ENCODE results near the gene RTRAF.

RTRAF gene

DNA sequence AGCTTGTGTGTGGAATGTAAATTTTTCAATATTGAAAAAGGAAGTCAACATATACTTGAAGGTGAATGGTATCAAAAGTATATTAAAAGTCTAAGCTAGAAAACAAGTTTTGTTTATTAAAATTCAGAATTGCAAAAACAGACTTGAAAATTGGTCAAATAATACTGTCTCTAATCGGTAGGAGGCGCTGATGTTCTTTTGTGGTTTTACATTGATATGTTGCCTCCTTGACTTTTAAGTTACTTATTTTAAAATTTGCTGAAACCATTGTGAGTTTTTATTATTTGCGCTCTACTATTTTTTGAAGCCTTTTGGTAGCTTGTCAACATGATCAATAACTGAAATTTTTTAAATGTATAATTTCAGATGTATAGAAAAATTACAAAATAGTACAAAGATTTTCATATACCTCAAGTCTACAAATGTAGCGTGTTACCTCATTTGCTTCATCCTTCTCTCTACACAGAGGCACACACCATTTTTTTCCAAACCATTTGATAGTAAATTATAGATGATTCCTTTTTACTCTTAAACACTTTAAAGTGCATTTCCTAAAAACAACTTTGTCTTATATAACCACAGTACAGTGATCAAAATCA lies 6.9 kb downstream of the RTRAF start:
- peak; percentile 22 for DNase-seq

DNA sequence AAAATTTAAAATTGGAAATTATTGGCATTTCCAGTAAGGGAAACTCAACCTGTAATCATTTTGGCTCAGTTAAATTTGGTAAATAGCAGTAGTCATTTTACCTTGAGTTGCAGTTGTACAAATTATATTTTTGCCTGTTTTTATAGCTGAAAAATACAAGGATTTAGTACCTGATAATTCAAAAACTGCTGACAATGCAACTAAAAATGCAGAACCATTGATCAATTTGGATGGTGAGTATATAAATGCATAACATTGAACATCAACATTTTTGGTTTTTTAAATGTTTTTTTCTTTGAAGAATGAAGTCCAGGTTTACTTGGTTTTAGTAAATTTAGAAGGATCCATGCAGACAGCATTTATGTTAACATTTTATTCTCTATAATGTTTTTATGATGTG lies 9.0 kb downstream of the RTRAF start:
- DNase-seq: no peak

DNA sequence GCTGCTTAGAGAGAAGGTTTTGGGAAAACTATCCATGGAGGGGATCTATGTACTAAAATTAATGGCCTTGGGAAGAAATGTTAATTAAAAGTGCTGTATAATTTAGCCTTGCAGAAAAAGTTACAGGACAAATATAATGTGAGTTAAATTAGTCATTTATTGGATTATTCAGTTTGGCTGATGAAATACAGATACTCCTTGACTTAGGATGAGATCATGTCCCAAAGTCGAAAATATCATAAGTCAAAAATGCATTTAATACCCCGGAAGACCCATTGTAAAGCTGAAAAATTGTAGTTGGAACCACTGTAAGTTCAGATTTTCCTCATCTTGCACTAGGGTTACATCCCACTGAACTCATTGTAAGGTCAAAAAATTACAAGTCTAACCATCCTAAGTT lies 9.7 kb downstream of the RTRAF start:
- DNase-seq: no peak

DNA sequence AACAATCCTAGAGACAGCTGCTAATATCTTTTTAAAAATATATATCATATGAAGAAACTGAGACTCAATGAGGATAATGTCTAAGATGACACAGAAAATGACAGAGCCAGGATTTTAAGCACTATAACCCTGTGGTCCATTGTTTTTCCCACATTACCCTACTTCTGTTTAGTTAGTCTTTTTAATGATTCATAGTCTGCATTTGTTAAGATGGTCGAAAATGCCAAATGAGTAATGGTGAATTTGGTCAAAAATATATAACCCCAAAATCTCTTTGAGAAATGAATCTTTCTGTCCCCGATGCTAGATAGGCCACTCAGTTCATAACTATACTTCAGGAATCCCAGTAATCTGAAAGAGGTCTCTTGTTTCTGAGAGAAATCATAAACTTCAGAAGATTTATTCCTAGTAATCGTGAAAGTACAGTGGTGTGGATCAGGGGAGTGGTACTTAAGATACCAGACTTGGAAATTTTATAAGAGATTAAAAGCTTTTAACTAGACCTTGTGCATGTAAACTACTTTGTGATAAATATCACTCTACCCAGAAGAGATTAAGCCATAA lies 10.8 kb downstream of the RTRAF start:
- DNase-seq: no peak

DNA sequence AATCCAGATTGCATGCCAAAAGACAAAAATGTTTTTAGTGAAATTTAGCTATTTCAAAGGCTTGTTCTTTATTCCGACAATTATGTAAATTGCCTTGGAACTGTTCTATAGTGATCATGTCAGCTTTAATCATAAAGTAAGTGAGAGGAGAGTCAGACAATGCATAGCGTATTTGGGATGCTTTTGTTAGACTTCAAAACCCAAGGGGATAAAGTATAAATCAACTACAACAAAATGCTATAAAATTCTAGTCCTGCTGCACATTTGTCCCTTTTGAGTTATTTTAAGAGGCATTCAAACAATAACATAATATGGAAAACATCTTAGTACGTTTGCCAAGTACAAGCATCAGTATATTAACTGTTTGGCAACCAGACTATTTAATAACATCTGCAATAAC lies 11.3 kb downstream of the RTRAF start:
- no peak for DNase-seq

DNA sequence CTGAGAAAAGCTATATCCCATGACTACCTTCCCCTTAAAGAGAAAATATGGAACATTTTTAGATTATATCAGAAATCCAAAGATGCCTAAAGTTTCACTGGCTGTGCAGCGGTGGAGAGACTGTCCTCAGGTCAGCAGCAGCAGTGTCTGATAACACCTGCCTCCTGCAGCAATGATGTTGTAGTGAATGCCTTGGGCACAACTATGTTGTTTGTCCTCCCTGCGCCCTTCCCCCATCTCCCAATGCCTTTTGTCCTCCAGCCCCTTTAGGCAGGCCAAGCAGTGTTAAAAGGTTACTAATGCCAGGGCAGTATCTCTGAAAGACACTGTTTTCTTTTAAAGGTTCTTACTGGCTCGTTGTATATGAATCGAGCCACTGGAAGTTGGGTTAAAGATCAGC lies 13.2 kb downstream of the RTRAF start:
- DNase-seq: no peak

DNA sequence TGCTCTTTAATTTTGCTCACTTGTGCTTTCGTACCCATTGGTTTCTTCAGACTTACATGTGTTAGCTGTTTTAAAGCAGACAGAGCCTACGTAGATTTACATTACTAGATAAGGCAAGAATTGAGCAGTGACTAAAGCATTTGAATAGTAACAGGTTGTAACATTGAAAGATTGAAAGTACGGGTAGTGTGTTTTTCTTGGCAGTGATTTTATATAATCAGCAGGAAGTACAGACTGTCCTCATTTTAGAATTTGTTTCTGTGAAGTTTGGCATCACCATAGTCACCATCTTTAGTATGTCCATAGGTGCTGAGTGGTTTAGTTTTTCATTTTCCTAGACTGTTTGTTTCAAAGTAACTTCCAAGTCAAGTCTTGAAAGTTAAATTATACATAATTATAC lies 14.0 kb downstream of the RTRAF start:
- no peak for DNase-seq

DNA sequence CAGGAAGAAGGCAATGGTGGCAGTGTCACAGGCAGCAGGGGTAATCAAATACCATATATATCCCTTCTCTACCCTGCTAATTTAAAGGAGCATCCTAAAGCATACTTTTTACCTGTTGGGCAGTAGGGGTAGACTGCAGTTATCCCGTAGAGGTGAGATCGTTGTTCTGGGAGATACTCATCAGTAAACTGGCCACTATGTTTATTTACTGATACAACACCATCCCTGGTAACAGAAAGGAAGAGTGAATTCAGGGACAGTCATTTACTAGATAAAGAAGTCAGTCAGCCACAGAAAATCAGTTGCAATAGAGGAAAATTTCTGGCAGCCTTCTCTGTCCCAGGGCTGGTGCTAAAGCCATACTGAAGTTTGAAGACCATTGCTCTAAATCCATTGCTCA lies 16.3 kb downstream of the RTRAF start:
- DNase-seq: no peak

DNA sequence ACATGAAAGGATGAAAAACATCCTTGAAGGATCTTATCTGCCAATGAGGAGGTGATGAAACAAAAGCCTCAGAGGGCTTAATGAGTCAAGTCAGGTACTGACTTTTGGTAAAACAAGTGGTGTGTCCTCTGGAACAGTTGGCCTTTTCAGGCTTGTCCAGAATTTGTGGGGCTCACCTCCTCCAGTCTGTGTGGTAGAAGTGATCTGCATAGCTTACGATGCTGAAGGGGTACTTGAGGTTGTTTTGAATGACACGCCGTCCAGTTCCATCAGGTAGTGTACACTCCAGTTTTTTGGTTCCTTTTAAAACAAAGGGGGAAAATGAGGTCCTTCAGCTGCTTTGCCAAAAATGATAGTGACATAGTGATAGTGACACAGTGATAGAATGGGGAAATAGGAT lies 17.0 kb downstream of the RTRAF start:
- DNase-seq: no peak

DNA sequence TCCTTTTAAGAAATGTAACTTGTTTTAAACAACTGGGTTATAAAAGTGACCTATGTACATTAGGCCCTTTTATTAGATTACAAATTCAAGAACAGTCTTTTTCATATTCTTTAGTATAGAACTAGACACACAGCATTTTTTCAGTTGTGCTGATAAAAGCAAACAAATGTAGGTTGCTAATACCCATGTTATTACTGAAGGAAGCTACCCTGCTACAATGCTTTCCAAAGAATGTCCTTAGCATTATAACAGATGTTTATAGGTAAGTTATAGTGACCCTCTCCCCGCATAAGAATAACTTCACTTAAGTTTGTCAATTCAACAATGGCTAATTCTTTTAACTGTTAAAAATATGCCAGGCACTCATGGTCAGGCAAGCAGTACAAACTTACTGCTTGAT lies 17.9 kb downstream of the RTRAF start:
- DNase-seq: no peak

DNA sequence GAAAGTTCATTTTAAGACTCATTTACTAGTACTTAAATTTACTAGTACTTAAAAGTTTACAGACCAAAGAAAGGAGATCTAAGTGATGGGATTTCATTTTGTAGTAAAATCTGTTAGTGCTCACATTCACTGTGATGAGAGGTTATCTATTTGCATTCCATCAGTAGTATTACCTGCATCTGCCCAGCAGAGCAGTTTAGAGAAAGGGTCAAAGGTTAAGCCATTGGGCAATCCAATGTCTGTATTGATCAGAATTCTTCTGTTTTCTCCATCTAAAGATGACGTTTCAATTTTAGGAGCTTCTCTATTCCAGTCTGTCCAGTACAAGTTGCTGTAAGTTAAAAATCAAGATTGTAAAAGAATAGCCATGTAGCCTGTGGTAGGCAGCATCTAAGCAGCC lies 18.3 kb downstream of the RTRAF start:
- DNase-seq: no peak

DNA sequence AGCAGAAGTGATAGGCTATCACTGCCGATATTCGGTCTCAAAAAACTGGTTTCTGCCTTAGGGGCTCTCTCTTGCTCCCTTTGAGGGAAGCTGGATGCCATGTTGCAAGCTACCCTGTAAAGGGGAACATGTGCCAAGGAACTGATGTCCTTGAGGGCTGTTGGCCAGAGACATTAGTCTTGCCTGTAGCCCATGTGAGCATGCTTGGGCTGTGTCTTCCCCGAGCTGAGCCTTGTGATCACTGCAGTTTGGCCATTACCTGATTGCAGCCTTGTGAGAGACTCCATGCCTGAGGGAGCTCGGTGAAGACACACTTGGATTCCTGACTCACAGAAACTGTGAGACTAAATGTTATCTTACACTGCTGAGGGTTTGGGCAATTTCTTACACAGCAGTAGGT lies 18.8 kb downstream of the RTRAF start:
- DNase-seq: no peak

DNA sequence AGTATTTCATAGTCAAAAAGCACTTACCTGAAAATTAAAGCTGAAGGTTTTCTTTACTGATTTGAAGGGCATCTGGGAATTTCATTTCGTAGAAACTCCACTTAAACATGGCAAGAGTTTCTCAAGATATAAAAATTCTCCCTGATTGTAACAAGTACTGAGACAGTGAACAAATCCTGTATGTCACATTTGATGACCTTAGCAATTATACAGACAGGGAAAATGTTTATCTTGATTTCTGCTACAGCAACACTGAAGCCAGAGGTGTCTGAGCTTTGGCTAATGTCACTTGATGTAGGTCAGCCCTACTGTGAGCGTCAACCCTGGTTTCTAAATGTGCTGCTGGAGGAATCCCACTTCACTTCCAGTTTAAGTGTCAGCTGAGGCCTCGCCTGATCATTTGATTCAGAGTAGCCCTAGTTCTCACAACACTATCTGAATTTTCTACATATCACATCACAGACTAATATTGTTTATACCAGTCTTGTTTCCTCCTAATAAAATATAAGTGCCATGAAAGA lies 20.9 kb downstream of the RTRAF start:
- no peak for DNase-seq

DNA sequence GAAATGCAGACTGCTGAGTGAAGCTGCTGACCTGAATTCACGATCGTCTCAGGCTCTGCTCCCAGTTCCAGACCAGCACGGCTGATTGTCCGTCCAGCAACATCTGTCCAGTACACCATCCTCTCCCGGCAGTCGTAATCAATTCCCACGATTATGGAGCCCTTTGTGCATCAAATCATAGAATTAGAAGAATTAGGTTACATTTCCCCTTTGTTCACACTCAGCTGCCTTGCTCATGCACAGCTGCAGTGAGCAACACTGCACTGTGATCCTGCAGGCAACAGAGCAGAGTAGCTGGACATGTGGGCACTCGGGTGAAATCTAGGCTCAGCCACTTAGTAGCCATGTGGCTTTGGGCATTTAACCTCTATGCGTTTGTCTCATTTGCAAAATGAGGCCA lies 22.2 kb downstream of the RTRAF start:
- no peak for DNase-seq

DNA sequence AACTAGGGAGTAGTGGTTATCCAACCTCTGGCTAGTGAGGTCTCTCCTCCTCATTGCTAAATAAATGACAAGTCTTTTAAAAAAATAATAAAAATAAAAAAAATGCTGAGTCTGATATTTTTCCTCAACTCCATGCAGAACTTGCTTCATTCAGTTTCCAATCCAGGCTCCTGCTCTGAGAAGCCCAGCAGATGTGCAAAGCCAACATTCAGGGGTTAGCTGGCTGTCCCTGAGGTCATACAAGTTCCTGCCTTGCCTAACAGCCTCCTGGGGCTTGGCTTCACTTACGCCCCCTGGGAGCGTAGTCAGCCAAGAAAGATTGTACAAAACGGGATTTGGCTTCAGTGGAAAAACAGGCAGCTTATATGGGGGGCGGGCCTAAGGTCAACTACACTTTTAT lies 23.3 kb downstream of the RTRAF start:
- DNase-seq: no peak

DNA sequence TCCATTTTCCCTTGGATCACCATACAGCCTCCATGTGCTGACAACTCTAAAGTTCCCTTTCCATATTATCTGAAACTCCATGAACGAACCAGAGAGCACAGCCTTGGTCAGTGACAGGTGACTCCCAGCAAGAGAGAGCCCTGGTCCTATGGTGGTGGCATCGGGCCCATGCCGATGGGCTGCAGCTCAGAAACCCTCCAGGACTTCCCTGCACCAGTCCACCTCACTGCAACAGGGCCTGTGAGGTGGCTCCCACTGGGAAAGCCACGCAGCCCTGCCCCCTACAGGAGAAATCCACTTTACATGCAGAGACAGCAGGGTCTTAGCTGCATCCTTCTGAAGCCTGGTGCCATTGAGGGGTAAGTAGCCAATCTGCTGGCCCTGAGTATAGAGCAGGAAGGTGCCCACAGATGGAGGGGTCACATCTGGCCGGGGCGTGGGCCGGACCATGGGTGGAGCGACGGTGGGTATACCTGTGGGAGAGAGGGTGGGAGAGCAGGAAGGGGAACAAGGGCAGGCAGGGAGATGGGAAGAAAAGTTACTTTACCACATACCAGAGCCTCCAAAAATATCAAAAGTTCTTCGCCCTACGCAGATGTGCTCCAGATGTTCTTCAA lies 24.7 kb downstream of the RTRAF start:
- peak; percentile 10 for DNase-seq

DNA sequence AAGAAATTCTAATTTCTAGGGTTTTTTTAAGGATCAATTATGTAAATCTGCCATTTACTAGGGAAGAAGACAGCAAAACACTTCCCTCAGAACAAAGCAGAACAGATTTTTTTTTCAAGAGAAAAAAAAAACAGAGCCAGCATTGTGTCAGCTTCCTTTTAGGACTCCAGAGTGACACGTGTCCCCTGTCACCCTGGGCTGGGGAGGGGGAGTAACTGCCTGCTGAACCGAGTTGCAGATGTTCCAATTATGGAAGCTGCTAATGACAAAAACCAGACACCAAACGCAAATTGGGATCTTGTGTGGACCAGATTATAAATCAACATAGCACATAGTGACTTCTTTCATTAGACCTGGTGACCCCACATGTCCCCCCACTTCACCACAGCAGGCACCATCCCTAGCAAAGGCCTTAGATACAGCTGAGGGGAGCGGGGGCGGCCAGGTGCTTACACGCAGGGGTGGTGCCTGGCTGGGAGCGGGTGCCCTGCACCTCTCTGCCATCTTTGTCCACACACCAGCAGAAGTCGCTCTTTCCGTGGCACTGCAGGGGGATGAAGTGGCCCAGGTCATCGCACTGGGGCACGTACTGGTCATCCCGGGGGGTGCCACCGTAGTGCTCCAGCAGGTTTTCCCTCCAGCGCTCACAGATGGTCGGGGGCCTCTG lies 25.4 kb downstream of the RTRAF start:
- DNase-seq: no peak

DNA sequence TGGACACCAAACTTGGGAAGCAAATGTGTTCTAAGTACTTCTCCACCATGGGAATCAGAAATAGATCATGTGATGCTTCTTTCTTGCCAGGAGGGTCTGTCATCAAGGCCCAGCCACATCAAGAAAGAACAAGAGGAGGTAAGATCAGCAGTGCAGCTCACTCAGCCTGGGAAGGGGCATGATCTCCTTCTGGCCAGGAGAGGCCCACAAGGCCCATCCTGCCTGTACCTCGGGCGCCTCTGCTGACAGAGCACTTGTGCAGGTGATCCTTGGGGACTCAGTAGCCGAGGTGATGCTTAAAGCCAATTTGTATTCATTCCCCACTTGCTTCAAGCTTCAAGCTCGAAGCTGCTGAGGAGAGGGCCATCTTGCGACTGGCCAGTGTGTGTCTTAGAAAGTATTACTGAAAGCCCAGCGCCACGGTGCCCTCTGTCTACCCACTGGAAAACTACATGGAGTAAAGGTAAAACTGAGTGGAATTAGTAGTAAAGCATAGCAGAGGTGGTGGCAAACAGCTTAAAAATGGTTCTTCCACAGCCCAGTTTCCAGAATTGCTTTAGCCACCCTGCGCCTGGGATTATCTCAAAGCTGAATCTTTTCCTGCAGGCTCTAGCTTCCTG lies 26.2 kb downstream of the RTRAF start:
- no peak for DNase-seq

DNA sequence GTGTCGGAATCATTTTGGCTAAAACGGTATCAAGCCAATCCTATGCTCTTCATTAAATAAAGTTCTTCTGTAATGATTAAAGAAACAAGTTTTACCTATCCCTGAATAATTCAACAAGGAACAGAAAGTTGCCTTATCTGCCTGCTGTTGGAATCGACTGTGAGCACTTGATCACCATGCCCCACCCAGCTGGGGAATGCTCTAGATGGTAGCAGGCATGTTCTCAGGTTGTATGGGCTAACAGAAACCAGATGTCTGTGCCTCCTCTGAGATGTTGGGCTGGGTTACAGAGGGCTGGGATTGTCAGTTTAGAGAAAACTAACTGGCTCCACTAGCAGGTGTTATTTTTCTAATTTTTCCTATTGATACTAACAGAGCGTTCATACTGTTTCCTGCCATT lies 28.9 kb downstream of the RTRAF start:
- DNase-seq: no peak

DNA sequence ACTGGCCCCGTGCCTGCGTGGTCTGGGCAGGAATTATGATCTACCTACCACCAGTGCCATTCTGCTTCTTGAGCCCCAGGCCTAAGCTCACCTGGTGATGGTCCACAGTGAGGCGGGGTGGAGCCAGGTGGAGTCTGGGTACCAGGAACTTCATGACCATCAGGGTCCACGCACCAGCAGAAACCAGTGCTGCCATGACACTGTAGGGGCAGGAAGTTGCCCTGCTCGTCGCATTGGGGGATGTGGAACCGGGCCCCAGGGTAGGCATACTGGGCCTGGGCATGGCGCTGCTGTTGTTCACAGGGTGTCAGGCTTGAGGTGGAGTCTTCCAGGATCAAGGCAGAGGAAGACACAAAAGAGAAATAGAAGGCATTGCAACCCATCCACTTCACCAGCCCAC lies 29.6 kb downstream of the RTRAF start:
- no peak for DNase-seq

DNA sequence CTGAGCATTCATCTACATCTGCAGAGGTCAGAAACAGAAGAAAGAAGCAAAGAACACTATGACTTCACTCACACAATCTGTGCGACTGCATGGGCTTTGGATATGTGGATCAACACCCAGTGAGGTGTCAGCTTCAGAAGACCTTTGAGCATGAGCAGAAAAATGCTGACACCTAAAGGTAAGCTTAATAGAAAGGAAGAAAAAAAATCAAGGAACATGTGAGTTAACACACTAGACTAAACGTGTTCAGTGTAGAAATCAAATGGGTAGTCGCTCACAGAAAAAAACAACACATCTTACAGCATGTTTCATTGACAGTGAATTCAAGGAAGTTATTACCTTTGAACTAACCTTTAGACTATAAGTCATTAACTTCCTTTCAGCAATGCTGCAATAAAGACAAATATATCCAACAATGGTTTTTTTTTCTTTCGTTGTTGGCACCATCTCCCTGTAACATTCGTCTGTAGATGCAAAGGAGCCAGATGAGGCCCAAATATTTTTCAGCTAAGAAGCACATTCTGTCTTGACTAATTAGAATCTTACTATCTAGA lies 30.9 kb downstream of the RTRAF start:
- DNase-seq: no peak

DNA sequence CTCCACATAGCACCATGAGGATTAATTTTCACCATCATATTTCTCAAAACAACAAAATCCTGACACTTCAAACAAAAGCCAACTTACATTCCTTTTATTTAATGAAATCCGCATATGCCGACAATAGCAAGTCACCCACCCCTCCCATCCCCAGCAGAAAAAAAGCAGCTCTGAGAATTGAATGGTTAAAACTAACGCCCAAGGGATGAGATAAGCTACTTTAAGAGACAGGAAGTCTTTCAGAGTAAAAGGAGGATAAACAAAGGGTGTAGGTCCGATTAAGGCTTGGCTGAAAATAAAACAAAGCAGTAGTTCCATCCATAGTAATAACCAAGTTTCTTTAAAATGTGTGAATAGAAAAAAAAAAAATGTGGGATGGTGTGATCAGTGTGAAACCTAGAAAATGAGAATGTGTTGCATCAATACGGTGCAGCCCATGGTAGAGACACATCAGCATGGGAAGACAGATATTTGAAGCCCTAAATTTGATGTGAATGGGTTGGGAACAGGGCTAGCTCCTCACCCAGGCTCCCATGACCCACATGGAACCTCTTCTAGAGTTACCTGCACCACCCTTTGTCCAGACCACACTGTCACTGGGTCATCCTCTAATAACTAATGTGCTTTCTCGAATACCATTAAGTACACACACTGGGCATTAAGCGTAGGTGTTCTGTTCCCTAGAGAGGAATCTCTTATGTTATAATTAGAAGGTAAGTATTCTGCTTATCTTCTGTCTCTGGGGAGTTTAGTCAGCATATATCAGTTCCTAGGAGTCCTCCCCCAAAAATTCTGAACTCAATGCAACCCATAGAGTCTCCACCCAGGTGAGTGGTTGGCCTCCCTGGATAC lies 31.7 kb downstream of the RTRAF start:
- DNase-seq: peak; percentile 27

All from CD4-positive, alpha-beta T cell treated with Interleukin-17A for 4 hours (primary cell).